HepG2 (cell line): Measurements from ENCODE around the gene HMBS. TPM values are rescaled to one million over a fixed set of nuclear protein-coding genes. Genes with fewer than 3 reads are reported as not detected.

ENCODE experiments used
- ARID5B ChIP-seq: IDR thresholded peaks from 2 replicates; pipeline ENCODE4 v1.4.0; 2020; ENCODE audit warnings: mild to moderate bottlenecking, missing genetic modification reagents
- BCL6 ChIP-seq: IDR thresholded peaks from 2 replicates; pipeline ENCODE4 v1.6.1; 2016; ENCODE audit warnings: missing genetic modification reagents, missing compliant biosample characterization
- CEBPG ChIP-seq: IDR thresholded peaks from 2 replicates; pipeline ENCODE4 v1.6.1; 2016
- CHD4 ChIP-seq: fragments of 200-600 bp; sonication (generic); IDR thresholded peaks from 2 replicates; pipeline ENCODE4 v1.7.0; 2017; ENCODE audit warnings: mild to moderate bottlenecking, low read length, borderline replicate concordance
- ELF3 ChIP-seq: IDR thresholded peaks from 2 replicates; pipeline ENCODE4 v1.6.1; 2016; ENCODE audit warnings: missing genetic modification reagents, missing compliant biosample characterization
- ETV6 ChIP-seq: sonication (generic); formaldehyde crosslinking; conservative IDR thresholded peaks from 2 replicates; pipeline ENCODE4 v1.4.0; 2020; ENCODE audit warnings: missing genetic modification reagents
- MAFF ChIP-seq: IDR thresholded peaks from 2 replicates; pipeline ENCODE4 v1.6.1; 2011; ENCODE audit warnings: low read depth, low read length, improper control_type of control experiment
- MBD4 ChIP-seq: IDR thresholded peaks from 2 replicates; pipeline ENCODE4 v1.6.1; 2012; ENCODE audit warnings: low read length, inconsistent platforms, borderline replicate concordance
- MYNN ChIP-seq: sonication (generic); formaldehyde crosslinking; IDR thresholded peaks from 2 replicates; pipeline ENCODE4 v1.4.0; 2020; ENCODE audit warnings: mild to moderate bottlenecking, low read depth, missing genetic modification reagents
- NFE2L2 ChIP-seq: fragments of 150-350 bp; IDR thresholded peaks from 2 replicates; pipeline ENCODE4 v1.6.1; 2014; ENCODE audit warnings: low read length
- RBAK ChIP-seq: sonication (generic); formaldehyde crosslinking; IDR thresholded peaks from 2 replicates; pipeline ENCODE4 v1.5.1; 2020; ENCODE audit warnings: mild to moderate bottlenecking, missing genetic modification reagents
- ZBTB46 ChIP-seq: sonication (generic); formaldehyde crosslinking; IDR thresholded peaks from 2 replicates; pipeline ENCODE4 v1.4.0; 2020; ENCODE audit warnings: mild to moderate bottlenecking, missing genetic modification reagents, borderline replicate concordance
- ZC3H13 ChIP-seq: sonication (generic); formaldehyde crosslinking; IDR thresholded peaks from 2 replicates; pipeline ENCODE4 v1.8.1; 2023; ENCODE audit warnings: mild to moderate bottlenecking, missing genetic modification reagents, moderate library complexity
- ZC3H4 ChIP-seq: sonication (generic); formaldehyde crosslinking; IDR thresholded peaks from 2 replicates; pipeline ENCODE4 v1.4.0; 2020; ENCODE audit warnings: missing genetic modification reagents, borderline replicate concordance
- ZFP41 ChIP-seq: sonication (generic); formaldehyde crosslinking; IDR thresholded peaks from 2 replicates; pipeline ENCODE4 v1.4.0; 2020; ENCODE audit warnings: mild to moderate bottlenecking, missing genetic modification reagents, borderline replicate concordance
- ZNF232 ChIP-seq: sonication (generic); formaldehyde crosslinking; IDR thresholded peaks from 2 replicates; pipeline ENCODE4 v1.4.0; 2020; ENCODE audit warnings: missing genetic modification reagents, borderline replicate concordance
- ZNF367 ChIP-seq: sonication (generic); formaldehyde crosslinking; IDR thresholded peaks from 2 replicates; pipeline ENCODE4 v1.4.0; 2020; ENCODE audit warnings: missing genetic modification reagents, borderline replicate concordance
- ZNF414 ChIP-seq: sonication (generic); formaldehyde crosslinking; IDR thresholded peaks from 2 replicates; pipeline ENCODE4 v1.5.0; 2020; ENCODE audit warnings: missing genetic modification reagents
- ZNF451 ChIP-seq: sonication (generic); formaldehyde crosslinking; IDR thresholded peaks from 2 replicates; pipeline ENCODE4 v1.5.0; 2020; ENCODE audit warnings: mild to moderate bottlenecking, missing genetic modification reagents
- ZNF781 ChIP-seq: sonication (generic); formaldehyde crosslinking; IDR thresholded peaks from 2 replicates; pipeline ENCODE4 v1.5.1; 2020; ENCODE audit warnings: borderline replicate concordance, mild to moderate bottlenecking, missing genetic modification reagents; ENCODE audit errors: not compliant biosample characterization
- ZNF788 ChIP-seq: sonication (generic); formaldehyde crosslinking; IDR thresholded peaks from 2 replicates; pipeline ENCODE4 v1.5.0; 2020; ENCODE audit warnings: mild to moderate bottlenecking, missing genetic modification reagents, borderline replicate concordance
- ZNF878 ChIP-seq: sonication (generic); formaldehyde crosslinking; IDR thresholded peaks from 2 replicates; pipeline ENCODE4 v1.8.1; 2023; ENCODE audit warnings: mild to moderate bottlenecking, missing genetic modification reagents, moderate library complexity
- polyA plus RNA-seq, 8 experiments: library from polyadenylated mRNA; depleted of rRNA in 3 of 8; stranded (reverse) in 7 of 8; unstranded in 1 of 8; fragments of >200 nt; fragmentation: Illumina TruSeq in 4 of 8; extraction: Trizol in 4 of 8; gene quantifications; 2 replicates each; pipeline versions ENCODE4 v1.2.1 to v1.2.3, GENCODE V29; 2011 to 2016; ENCODE audit warnings: low read depth in 4 of 8, missing spikeins in 1 of 8, mixed read lengths in 1 of 8; ENCODE audit not compliant: insufficient read depth in 1 of 8
- total RNA-seq, 5 experiments: library from RNA; depleted of rRNA; stranded (reverse); fragments of >200 nt; fragmentation: Illumina TruSeq; extraction: Trizol; gene quantifications; 2 replicates each; pipeline ENCODE4 v1.2.3, GENCODE V29; 2016; ENCODE audit warnings: low read depth in 1 of 5

HMBS gene
- total and polyA plus RNA-seq, 2 of the 13 experiments (the other 11 are each of a cell fraction or from before 2014, with no cell fraction given), result 9.4 to 46.9 TPM

GRCh38 chr11:119067371-119068222 lies 17.1 kb upstream of the HMBS start, which contains the start of gene VPS11 (continued):
- TF ChIP-seq MBD4 (no peak), ZC3H13 (no peak), ZNF232 (no peak), RBAK (no peak), ELF3 (CRISPR knock-in tag) (peak; percentile 83), ZNF451 (CRISPR knock-in tag) (no peak), NFE2L2 (no peak), ETV6 (CRISPR knock-in tag) (no peak; the same call in 1 of the 2 replicates), MAFF (no peak), ZNF414 (no peak), ZFP41 (CRISPR knock-in tag) (no peak), ZC3H4 (no peak), ZNF367 (CRISPR knock-in tag) (no peak), ZNF788 (CRISPR knock-in tag) (no peak), ZNF781 (CRISPR knock-in tag) (no peak), CHD4 (no peak), ARID5B (CRISPR knock-in tag) (peak; percentile 49; the same call in 1 of the 2 replicates), CEBPG (peak; percentile 27; the same call in 1 of the 2 replicates), ZNF878 (CRISPR knock-in tag) (no peak), MYNN (CRISPR knock-in tag) (0 out of 2 replicates have a peak, but pooled peaks have one; percentile 49), BCL6 (CRISPR knock-in tag) (peak; percentile 49; the same call in 1 of the 2 replicates), ZBTB46 (CRISPR knock-in tag) (no peak)
